SK-N-SH treated with all-trans-retinoic acid at 6 μM for 48 hours (cell line): ENCODE measurements around the gene KCNC2.

Source experiments
- BACH2 ChIP-seq: fragments of 250-450 bp; sonication (Bioruptor Pico); IDR thresholded peaks from 2 replicates; pipeline ENCODE4 v1.9.0; 2021; ENCODE audit warnings: mild to moderate bottlenecking, borderline replicate concordance
- GLIS3 ChIP-seq: fragments of 250-450 bp; sonication (Bioruptor Pico); IDR thresholded peaks from 2 replicates; pipeline ENCODE4 v1.5.0; 2020; ENCODE audit warnings: mild to moderate bottlenecking, moderate library complexity
- ISL1 ChIP-seq: fragments of 250-450 bp; sonication (Bioruptor Pico); IDR thresholded peaks from 2 replicates; pipeline ENCODE4 v2.1.2; 2022; ENCODE audit warnings: mild to moderate bottlenecking, moderate library complexity
- OSR1 ChIP-seq: fragments of 250-450 bp; sonication (Bioruptor Pico); IDR thresholded peaks from 2 replicates; pipeline ENCODE4 v1.8.0; 2022; ENCODE audit warnings: moderate library complexity, mild to moderate bottlenecking, inconsistent platforms
- PPARA ChIP-seq: fragments of 250-450 bp; sonication (Bioruptor Pico); IDR thresholded peaks from 2 replicates; pipeline ENCODE4 v1.5.0; 2020; ENCODE audit warnings: mild to moderate bottlenecking, borderline replicate concordance
- TCF4 ChIP-seq: fragments of 250-450 bp; sonication (Bioruptor Pico); IDR thresholded peaks from 2 replicates; pipeline ENCODE4 v1.8.0; 2021; ENCODE audit warnings: mild to moderate bottlenecking, moderate library complexity, borderline replicate concordance
- ZFP3 ChIP-seq: fragments of 250-450 bp; sonication (Bioruptor Pico); IDR thresholded peaks from 2 replicates; pipeline ENCODE4 v1.5.0; 2020; ENCODE audit warnings: mild to moderate bottlenecking, moderate library complexity
- ZFP30 ChIP-seq: fragments of 450-650 bp; formaldehyde crosslinking; IDR thresholded peaks from 2 replicates; pipeline ENCODE4 v1.5.0; 2022; ENCODE audit warnings: mild to moderate bottlenecking, moderate library complexity
- ZNF70 ChIP-seq: fragments of 450-650 bp; formaldehyde crosslinking; IDR thresholded peaks from 2 replicates; pipeline ENCODE4 v1.5.0; 2020; ENCODE audit warnings: mild to moderate bottlenecking, moderate library complexity
- ZNF8 ChIP-seq: fragments of 450-650 bp; formaldehyde crosslinking; IDR thresholded peaks from 2 replicates; pipeline ENCODE4 v1.5.0; 2020; ENCODE audit warnings: mild to moderate bottlenecking, moderate library complexity
- TF ChIP-seq, protein P1 (sequence below): fragments of 250-450 bp; sonication (Bioruptor Pico); IDR thresholded peaks from 2 replicates; pipeline ENCODE4 v1.8.0; 2020; ENCODE audit warnings: mild to moderate bottlenecking, moderate library complexity, borderline replicate concordance
- TF ChIP-seq, protein P2 (sequence below): fragments of 250-450 bp; sonication (Bioruptor Pico); IDR thresholded peaks from 2 replicates; pipeline ENCODE4 v1.5.1; 2020; ENCODE audit warnings: low read depth, mild to moderate bottlenecking, moderate library complexity

DNA sequence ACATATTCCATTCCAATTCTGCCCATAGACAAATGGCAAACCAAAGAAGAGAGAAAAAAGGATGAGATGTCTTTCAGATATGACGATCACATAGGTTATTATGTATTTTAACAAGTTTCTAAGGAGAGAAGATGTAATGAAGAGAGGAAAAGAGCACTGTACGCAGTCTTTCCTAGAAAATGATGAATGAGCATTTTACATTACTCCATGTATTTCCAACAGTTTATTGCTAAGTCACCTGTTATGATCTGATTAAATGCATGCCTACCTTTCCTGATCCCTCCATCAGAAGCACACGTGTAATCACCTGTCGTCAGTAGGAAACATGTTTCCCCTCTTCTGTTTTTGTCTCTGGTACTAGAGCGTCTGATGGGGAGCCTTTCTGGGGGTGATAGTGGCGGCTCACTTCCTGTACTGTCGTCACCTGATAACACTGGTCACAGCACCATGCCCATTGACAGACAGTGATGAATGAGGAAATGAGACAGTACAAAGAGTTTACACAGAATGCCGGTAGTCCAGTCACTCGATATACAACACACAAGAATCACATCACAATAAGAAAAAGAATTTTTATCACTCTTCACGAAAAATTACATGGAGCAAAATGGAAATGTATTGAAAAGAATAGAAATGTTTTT is 161.6 kb downstream of the KCNC2 start:
- TF ChIP-seq ZNF70 (CRISPR knock-in tag) (no peak), PPARA (CRISPR knock-in tag) (no peak), TCF4 (CRISPR knock-in tag) (no peak), ZFP30 (no peak), OSR1 (CRISPR knock-in tag) (no peak), ZNF8 (CRISPR knock-in tag) (no peak), BACH2 (CRISPR knock-in tag) (no peak), ISL1 (CRISPR knock-in tag) (no peak), ZFP3 (no peak), GLIS3 (CRISPR knock-in tag) (no peak)
- TF ChIP-seq, protein P1, sequence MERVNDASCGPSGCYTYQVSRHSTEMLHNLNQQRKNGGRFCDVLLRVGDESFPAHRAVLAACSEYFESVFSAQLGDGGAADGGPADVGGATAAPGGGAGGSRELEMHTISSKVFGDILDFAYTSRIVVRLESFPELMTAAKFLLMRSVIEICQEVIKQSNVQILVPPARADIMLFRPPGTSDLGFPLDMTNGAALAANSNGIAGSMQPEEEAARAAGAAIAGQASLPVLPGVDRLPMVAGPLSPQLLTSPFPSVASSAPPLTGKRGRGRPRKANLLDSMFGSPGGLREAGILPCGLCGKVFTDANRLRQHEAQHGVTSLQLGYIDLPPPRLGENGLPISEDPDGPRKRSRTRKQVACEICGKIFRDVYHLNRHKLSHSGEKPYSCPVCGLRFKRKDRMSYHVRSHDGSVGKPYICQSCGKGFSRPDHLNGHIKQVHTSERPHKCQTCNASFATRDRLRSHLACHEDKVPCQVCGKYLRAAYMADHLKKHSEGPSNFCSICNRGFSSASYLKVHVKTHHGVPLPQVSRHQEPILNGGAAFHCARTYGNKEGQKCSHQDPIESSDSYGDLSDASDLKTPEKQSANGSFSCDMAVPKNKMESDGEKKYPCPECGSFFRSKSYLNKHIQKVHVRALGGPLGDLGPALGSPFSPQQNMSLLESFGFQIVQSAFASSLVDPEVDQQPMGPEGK (CRISPR knock-in tag): no peak
- TF ChIP-seq, protein P2, sequence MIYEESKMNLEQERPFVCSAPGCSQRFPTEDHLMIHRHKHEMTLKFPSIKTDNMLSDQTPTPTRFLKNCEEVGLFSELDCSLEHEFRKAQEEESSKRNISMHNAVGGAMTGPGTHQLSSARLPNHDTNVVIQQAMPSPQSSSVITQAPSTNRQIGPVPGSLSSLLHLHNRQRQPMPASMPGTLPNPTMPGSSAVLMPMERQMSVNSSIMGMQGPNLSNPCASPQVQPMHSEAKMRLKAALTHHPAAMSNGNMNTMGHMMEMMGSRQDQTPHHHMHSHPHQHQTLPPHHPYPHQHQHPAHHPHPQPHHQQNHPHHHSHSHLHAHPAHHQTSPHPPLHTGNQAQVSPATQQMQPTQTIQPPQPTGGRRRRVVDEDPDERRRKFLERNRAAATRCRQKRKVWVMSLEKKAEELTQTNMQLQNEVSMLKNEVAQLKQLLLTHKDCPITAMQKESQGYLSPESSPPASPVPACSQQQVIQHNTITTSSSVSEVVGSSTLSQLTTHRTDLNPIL (CRISPR knock-in tag): no peak
